Activated gamma-delta T cell treated with Interleukin-2 at 50 U/mL for 16 hours (primary cell): ENCODE results near the gene FLRT2.

Experiments used
- DNase-seq: peaks from one replicate; pipeline ENCODE4 v3.0.0-alpha.2; 2020

FLRT2 gene

GRCh38 chr14:85675957-85676356 lies 146.0 kb downstream of the FLRT2 start:
- DNase-seq = no peak

GRCh38 chr14:85686908-85687307 lies 157.0 kb downstream of the FLRT2 start:
- DNase-seq = no peak

- DNase-seq = no peak
Observed at GRCh38 chr14:85687456-85687855, 157.5 kb downstream of the FLRT2 start.

GRCh38 chr14:85688006-85688405 lies 158.1 kb downstream of the FLRT2 start:
- DNase-seq = no peak

- no peak for DNase-seq
Observed at GRCh38 chr14:85695300-85695699, 165.4 kb downstream of the FLRT2 start.

DNA sequence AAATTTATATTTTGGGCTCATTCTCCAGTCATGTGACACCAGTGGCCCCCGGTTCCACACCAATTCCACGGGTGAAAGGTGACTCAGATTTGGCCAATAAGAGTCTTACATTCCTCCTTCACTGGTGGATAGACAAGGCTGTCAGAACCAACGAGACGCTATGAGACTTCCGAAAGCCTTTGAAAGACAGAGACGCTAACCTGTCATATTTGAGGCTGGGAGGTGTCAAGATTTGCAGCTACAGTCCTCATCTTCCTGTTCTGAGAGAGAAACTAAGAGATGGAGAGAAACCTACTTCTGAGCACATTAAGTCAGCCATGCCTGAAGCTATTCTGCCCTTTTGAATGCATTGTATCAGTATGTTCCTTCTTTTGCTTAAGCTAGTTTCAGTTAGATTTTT lies 171.2 kb downstream of the FLRT2 start:
- no peak for DNase-seq

- no peak for DNase-seq
Observed at GRCh38 chr14:85701763-85702162, 171.8 kb downstream of the FLRT2 start.

DNA sequence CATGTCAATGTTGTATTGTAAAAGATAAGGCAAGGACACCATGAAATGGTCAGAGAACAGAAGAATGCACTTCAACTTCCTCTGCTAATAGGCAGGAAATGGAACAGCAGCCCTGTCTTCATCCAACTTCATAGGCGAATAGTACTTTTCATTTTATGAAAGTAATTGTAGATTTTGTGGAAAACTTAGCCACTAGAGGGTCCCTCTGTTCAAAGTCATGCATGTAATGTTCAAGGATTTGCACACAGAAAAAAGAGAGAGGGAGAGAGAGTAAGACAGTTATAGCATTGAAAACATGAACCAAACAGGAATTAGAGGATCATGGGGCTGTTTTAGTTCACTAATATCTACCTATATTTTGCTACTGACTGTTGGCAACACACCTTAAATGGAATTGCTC lies 172.2 kb downstream of the FLRT2 start:
- DNase-seq = no peak

- no peak for DNase-seq
Observed at GRCh38 chr14:85702997-85703396, 173.1 kb downstream of the FLRT2 start.
